GM08714 (cell line): ENCODE data around the gene TMEM181.
"Not testable (repeated sequence)": the region's sequence is repeated elsewhere in the genome, so short reads cannot be mapped to it uniquely, and the experiment has no call there.

Experiments used
- H3K4me3 ChIP-seq: fragments of 200-500 bp; sonication (Bioruptor generic); 2 replicates; pipeline ENCODE4 v1.5.1; 2014; ENCODE audit warnings: mild to moderate bottlenecking, low read length, inconsistent platforms
- ZNF274 ChIP-seq: IDR thresholded peaks from 2 replicates; pipeline ENCODE4 v1.6.1; 2012; ENCODE audit warnings: mild to moderate bottlenecking, low read depth, low read length

The TMEM181 gene

GRCh38 chr6:158624684-158625682, 65.1 kb downstream of the TMEM181 start:
- TF ChIP-seq ZNF274 = no peak

GRCh38 chr6:158625881-158626305, 66.0 kb downstream of the TMEM181 start:
- TF ChIP-seq ZNF274 = no peak
- H3K4me3 ChIP-seq = no peak overlapping the region

More at GRCh38 chr6:158624684-158625682, 65.1 kb downstream of the TMEM181 start:
- H3K4me3 ChIP-seq = no peak overlapping the region

- no peak for TF ChIP-seq ZNF274
These were observed 66.7 kb downstream of the TMEM181 start for GRCh38 chr6:158626360-158627167.

DNA sequence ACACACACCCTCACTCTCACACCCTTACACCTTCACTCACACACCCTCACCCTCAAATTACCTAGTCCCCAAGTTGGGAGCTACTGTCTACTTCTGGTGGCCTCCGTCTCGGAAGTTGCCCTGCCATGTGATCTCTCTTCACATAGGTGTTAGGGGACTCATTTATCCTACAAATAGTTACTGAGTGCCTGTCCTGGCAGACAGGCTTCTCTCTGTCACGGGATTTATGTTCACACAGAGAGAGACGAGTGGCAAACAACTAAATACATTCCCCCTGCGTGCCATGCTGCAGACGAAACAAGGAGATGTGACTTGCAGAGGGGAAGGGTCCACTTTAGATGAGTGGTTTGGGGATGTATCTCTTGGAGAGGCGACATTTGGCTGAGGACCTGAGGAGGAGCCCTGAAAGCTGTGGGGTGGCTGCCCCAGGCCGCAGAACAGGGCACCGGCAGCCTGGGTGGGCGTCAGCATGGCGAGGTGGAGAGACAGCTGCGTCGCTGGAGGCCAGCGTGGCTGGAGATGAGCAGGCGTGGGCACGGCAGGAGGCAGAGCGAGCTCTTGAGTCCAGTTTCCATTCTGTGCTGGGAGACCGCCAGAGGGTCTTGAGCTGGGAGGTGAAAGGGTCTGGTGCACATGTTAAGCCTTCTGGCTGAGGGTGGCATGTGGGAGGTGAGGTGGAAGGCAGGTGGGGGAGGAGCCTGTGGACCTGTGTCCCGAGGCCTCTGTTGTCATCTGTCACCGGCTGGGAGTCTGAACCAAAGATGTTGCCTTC, 67.5 kb downstream of the TMEM181 start:
- H3K4me3 ChIP-seq = no peak overlapping the region
- no peak for TF ChIP-seq ZNF274

More at GRCh38 chr6:158626360-158627167, 66.7 kb downstream of the TMEM181 start:
- H3K4me3 ChIP-seq = no peak overlapping the region

DNA sequence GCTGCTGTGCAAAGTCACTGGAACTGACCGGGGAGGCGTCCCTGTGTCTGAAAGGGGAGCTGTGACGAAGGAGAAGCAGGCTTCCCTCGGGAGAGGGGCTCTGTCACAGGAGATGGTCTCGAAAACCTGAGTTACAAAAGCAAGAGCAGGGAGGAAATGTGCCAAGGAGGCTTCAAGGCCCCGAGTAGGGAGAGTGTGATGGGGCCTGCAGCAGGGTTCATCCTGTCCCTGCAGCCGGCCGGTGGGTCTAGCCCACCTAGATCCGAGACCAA, 68.0 kb downstream of the TMEM181 start:
- no peak overlapping the region for H3K4me3 ChIP-seq
- TF ChIP-seq ZNF274 = no peak

DNA sequence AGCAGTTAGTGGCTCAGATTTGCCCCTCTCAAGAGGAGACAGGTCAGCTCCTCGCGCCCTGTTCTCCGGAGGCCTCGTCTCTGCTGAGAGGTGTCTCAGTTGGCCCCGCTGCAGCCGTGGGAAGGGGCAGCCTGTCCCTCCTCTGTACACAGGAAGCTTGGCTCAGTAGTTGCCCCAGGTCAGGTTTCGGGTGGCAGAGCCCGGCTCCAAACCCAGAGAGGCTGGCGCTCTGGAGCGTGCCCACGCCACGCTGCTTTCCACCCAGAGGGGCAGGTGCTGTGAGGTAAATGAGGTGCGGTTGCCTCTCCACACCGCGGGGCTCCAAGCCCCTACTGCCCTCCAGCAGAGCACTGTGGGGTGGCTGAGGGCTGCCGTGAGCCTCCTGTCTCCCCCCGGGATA, 68.7 kb downstream of the TMEM181 start:
- no peak for TF ChIP-seq ZNF274
- H3K4me3 ChIP-seq = no peak overlapping the region

- TF ChIP-seq ZNF274 = no peak
- no peak overlapping the region for H3K4me3 ChIP-seq
These were observed 69.7 kb downstream of the TMEM181 start for GRCh38 chr6:158629367-158630221.

DNA sequence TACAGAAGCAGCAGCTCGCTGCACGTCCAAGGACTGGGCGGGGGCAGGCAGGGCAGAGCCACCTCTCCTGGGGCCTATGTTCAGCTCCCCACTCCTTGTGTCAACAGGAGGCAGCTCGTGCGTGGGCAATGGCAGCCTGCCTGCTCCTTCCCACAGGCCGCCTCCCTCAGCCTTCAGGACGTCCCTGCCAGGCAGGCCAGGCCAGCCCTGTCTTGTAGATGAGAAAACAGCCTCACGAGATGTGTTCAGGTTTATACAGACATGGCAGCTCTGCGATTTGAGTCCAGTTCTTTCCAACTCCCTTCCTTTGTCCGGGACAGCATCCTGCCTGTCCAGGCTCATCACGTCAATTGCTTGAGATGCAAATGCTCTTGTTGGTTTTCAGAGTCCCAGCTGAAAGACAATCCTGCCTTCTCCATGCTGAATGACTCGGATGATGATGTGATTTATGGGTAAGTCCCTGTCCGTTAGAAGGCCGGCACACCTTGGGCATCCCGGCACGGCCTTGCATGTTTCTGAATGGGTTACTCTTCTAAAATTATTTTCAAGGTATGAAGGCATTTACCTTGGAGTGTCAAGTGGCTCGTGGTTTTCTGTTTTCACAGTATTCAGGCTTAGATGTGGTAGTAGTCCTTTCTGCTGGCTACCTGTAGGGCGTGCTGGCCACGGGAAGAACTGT, 71.2 kb downstream of the TMEM181 start:
- H3K4me3 ChIP-seq = no peak overlapping the region
- no peak for TF ChIP-seq ZNF274

GRCh38 chr6:158631678-158632537, 72.0 kb downstream of the TMEM181 start:
- no peak overlapping the region for H3K4me3 ChIP-seq
- no peak for TF ChIP-seq ZNF274

GRCh38 chr6:158632538-158633119, 72.7 kb downstream of the TMEM181 start:
- not testable (repeated sequence) for H3K4me3 ChIP-seq

DNA sequence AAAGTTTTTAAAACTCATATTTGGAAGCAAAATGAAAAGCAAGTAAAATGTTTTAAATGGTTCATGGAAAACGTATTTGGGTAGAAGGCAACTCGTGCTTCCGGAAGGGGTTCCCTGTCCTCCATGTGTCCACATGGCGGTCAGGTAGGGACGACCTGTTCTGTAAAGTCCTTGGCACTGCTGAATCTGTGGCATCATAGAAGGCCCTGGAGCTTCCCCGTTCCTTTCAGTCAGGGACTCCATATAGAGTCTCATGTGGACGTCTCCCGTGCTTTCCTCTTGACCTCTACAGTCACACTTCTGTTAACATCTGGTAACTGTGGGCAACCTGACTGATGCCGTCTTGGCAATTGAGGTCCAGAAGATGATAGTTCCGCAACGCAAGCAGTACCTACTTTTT, 73.2 kb downstream of the TMEM181 start:
- H3K4me3 ChIP-seq = no peak overlapping the region
- TF ChIP-seq ZNF274 = no peak
